H1 (cell line): ENCODE measurements around the gene DRGX. TPM values are rescaled to one million over a fixed set of nuclear protein-coding genes. Genes with fewer than 3 reads are reported as not detected.

Experiments used
- CTCF ChIA-PET: fragments of 300-600 bp; sonication (Branson Sonifier 250); formaldehyde crosslinking; loops from one replicate; lab custom pipeline; 2021; ENCODE audit not compliant: partially characterized antibody; lab: Charles Lee
- POLR2A ChIA-PET: fragments of 300-600 bp; sonication (Branson Sonifier 250); formaldehyde crosslinking; loops from one replicate; lab custom pipeline; 2021; ENCODE audit warnings: inconsistent platforms; ENCODE audit not compliant: partially characterized antibody; lab: Charles Lee
- DNase-seq, 2 experiments: peaks; one replicate each; pipeline versions ENCODE4 v3.0.0 to v3.0.0-alpha.2; 2010 to 2022; ENCODE audit warnings: low spot score in 2 of 2, low read depth in 1 of 2, mixed read lengths in 1 of 2
- FAIRE-seq: peaks from 2 replicates; lab custom pipeline; 2011; peaks lifted over from hg19 to GRCh38; lab: Jason Lieb, UNC
- H2AFZ ChIP-seq: 2 replicates; pipeline ENCODE4 v1.8.1; 2012; ENCODE audit warnings: low read length, inconsistent platforms
- H2AK5ac ChIP-seq: 2 replicates; pipeline ENCODE4 v1.6.1; 2013; ENCODE audit warnings: low read depth, low read length
- H2BK120ac ChIP-seq: replicated peaks from 2 replicates; pipeline ENCODE3; 2013; ENCODE audit warnings: low read depth, low read length, inconsistent platforms
- H2BK12ac ChIP-seq: 2 replicates; pipeline ENCODE4 v1.6.1; 2013; ENCODE audit warnings: low read depth, low read length
- H2BK15ac ChIP-seq: 2 replicates; pipeline ENCODE4 v1.6.1; 2013; ENCODE audit warnings: low read length
- H2BK20ac ChIP-seq: 2 replicates; pipeline ENCODE4 v1.6.1; 2013; ENCODE audit warnings: low read length
- H2BK5ac ChIP-seq: 2 replicates; pipeline ENCODE4 v1.6.1; 2013; ENCODE audit warnings: low read depth, low read length
- H3K14ac ChIP-seq: 2 replicates; pipeline ENCODE4 v1.6.1; 2013; ENCODE audit warnings: inconsistent platforms; ENCODE audit not compliant: insufficient read length
- H3K18ac ChIP-seq: 2 replicates; pipeline ENCODE4 v1.6.1; 2013; ENCODE audit warnings: low read length; ENCODE audit errors: extremely low read depth
- H3K23ac ChIP-seq: 2 replicates; pipeline ENCODE4 v1.6.1; 2013; ENCODE audit warnings: inconsistent platforms; ENCODE audit not compliant: insufficient read length
- H3K23me2 ChIP-seq: 2 replicates; pipeline ENCODE4 v1.6.1; 2013; ENCODE audit warnings: low read depth, low read length
- H3K27ac ChIP-seq: 2 replicates; pipeline ENCODE4 v1.6.1; 2011; ENCODE audit warnings: low read depth, low read length, inconsistent platforms
- H3K27me3 ChIP-seq, 4 experiments: replicated peaks in 1 of 4; 1 replicate in 1 of 4; 2 replicates in 3 of 4; pipeline versions ENCODE4 v1.6.1 to v1.8.1; 2011 to 2013; ENCODE audit warnings: low read length in 3 of 4, mild to moderate bottlenecking in 3 of 4, inconsistent platforms in 2 of 4, mixed read lengths in 2 of 4, moderate library complexity in 1 of 4; ENCODE audit not compliant: control insufficient read depth in 3 of 4, insufficient read depth in 3 of 4; ENCODE audit errors: extremely low read depth in 1 of 4
- H3K36me3 ChIP-seq, 4 experiments: 2 replicates each; pipeline versions ENCODE4 v1.6.1 to v1.8.1; 2011 to 2013; ENCODE audit warnings: mild to moderate bottlenecking in 4 of 4, low read length in 3 of 4, moderate library complexity in 2 of 4, control low read depth in 1 of 4, inconsistent platforms in 1 of 4; ENCODE audit not compliant: insufficient read depth in 4 of 4, control insufficient read depth in 2 of 4
- H3K4ac ChIP-seq: replicated peaks from 2 replicates; pipeline ENCODE3; 2013; ENCODE audit warnings: low read length, low read depth, mixed read lengths, inconsistent platforms; ENCODE audit not compliant: insufficient read length
- H3K4me1 ChIP-seq, 4 experiments: replicated peaks in 1 of 4; 1 replicate in 1 of 4; 2 replicates in 3 of 4; pipeline versions ENCODE4 v1.6.1 to v1.8.1; 2011 to 2013; ENCODE audit warnings: low read length in 3 of 4, inconsistent platforms in 2 of 4, mixed read lengths in 1 of 4; ENCODE audit not compliant: insufficient read depth in 4 of 4, control insufficient read depth in 3 of 4
- H3K4me2 ChIP-seq, 2 experiments: 2 replicates each; pipeline versions ENCODE4 v1.6.1 to v1.8.1; 2011 to 2013; ENCODE audit warnings: low read depth in 2 of 2, low read length in 2 of 2, control low read depth in 1 of 2, inconsistent platforms in 1 of 2, mild to moderate bottlenecking in 1 of 2; ENCODE audit not compliant: insufficient read depth in 1 of 2
- H3K4me3 ChIP-seq, 4 experiments: fragments of 200-600, 300-600 bp in 1 of 4; sonication (generic), shearing (Covaris generic), sonication (Bioruptor Twin) in 1 of 4; 2 replicates each; pipeline versions ENCODE4 v1.5.1 to v1.8.1; 2011 to 2016; ENCODE audit warnings: low read length in 4 of 4, low read depth in 3 of 4, control low read depth in 2 of 4, inconsistent platforms in 2 of 4, mild to moderate bottlenecking in 2 of 4, mixed read lengths in 1 of 4, moderate library complexity in 1 of 4; ENCODE audit not compliant: insufficient read depth in 2 of 4; ENCODE audit errors: extremely low read depth in 1 of 4
- H3K56ac ChIP-seq: replicated peaks from 2 replicates; pipeline ENCODE3; 2013; ENCODE audit warnings: low read depth, mild to moderate bottlenecking, mixed read lengths, low read length, inconsistent platforms; ENCODE audit not compliant: insufficient read length
- H3K79me1 ChIP-seq: 2 replicates; pipeline ENCODE4 v1.6.1; 2013; ENCODE audit warnings: low read depth, low read length, control low read depth
- H3K79me2 ChIP-seq, 2 experiments: 2 replicates each; pipeline versions ENCODE4 v1.6.1 to v1.8.1; 2012 to 2013; ENCODE audit warnings: low read length in 2 of 2, mild to moderate bottlenecking in 2 of 2, inconsistent platforms in 1 of 2; ENCODE audit not compliant: insufficient read depth in 2 of 2, control insufficient read depth in 1 of 2
- H3K9ac ChIP-seq, 4 experiments: replicated peaks in 1 of 4; 1 replicate in 1 of 4; 2 replicates in 3 of 4; pipeline versions ENCODE4 v1.6.1 to v1.8.1; 2011 to 2013; ENCODE audit warnings: low read depth in 3 of 4, low read length in 3 of 4, control low read depth in 2 of 4, mild to moderate bottlenecking in 2 of 4, moderate library complexity in 2 of 4, inconsistent platforms in 1 of 4; ENCODE audit errors: extremely low read depth in 1 of 4
- H3K9me3 ChIP-seq, 2 experiments: 2 replicates each; pipeline versions ENCODE4 v1.6.1 to v1.8.1; 2012 to 2013; ENCODE audit warnings: mild to moderate bottlenecking in 2 of 2, moderate library complexity in 2 of 2, control low read depth in 1 of 2, inconsistent platforms in 1 of 2, low read depth in 1 of 2, low read length in 1 of 2, mixed read lengths in 1 of 2; ENCODE audit not compliant: insufficient read depth in 2 of 2
- H4K20me1 ChIP-seq, 2 experiments: replicated peaks in 1 of 2; 2 replicates each; pipeline versions ENCODE3 to v1.8.1; 2011 to 2013; ENCODE audit warnings: inconsistent platforms in 2 of 2, low read length in 2 of 2, mild to moderate bottlenecking in 1 of 2; ENCODE audit not compliant: insufficient read depth in 2 of 2, control insufficient read depth in 1 of 2
- H4K5ac ChIP-seq: 2 replicates; pipeline ENCODE4 v1.6.1; 2013; ENCODE audit warnings: low read length, low read depth, mixed read lengths, inconsistent platforms; ENCODE audit not compliant: insufficient read length
- H4K8ac ChIP-seq: 2 replicates; pipeline ENCODE4 v1.8.0; 2013; ENCODE audit warnings: mild to moderate bottlenecking, moderate library complexity, low read length, inconsistent platforms; ENCODE audit not compliant: insufficient read depth; ENCODE audit errors: extremely low read depth
- H4K91ac ChIP-seq: replicated peaks from 2 replicates; pipeline ENCODE3; 2013; ENCODE audit warnings: low read length, mixed read lengths, inconsistent platforms; ENCODE audit not compliant: insufficient read length
- CEBPB ChIP-seq: IDR thresholded peaks from 2 replicates; pipeline ENCODE4 v1.6.1; 2012; ENCODE audit warnings: low read depth, low read length
- CREB1 ChIP-seq: IDR thresholded peaks from 2 replicates; pipeline ENCODE4 v1.6.1; 2012; ENCODE audit warnings: inconsistent platforms
- GABPA ChIP-seq: IDR thresholded peaks from 2 replicates; pipeline ENCODE4 v1.6.1; 2011; ENCODE audit warnings: mild to moderate bottlenecking, low read length, moderate library complexity, borderline replicate concordance; ENCODE audit not compliant: insufficient read depth
- POLR2AphosphoS5 ChIP-seq: IDR thresholded peaks from 2 replicates; pipeline ENCODE4 v1.6.1; 2011; ENCODE audit warnings: low read depth, low read length
- RNF2 ChIP-seq: fragments of 200-900, 300-1000 bp; sonication (generic); IDR thresholded peaks from 2 replicates; pipeline ENCODE4 v1.7.1; 2016; ENCODE audit warnings: borderline replicate concordance, low read depth, mild to moderate bottlenecking, antibody characterized with exemption, low read length; ENCODE audit not compliant: poor library complexity, severe bottlenecking; ENCODE audit errors: missing control alignments
- SIRT6 ChIP-seq: IDR thresholded peaks from one replicate; pipeline ENCODE4 v1.7.1; 2012; ENCODE audit warnings: low read length, inconsistent platforms
- SP1 ChIP-seq: IDR thresholded peaks from 2 replicates; pipeline ENCODE4 v1.6.1; 2011; ENCODE audit warnings: low read depth, low read length
- ZNF274 ChIP-seq: IDR thresholded peaks from 2 replicates; pipeline ENCODE4 v1.7.0; 2012; ENCODE audit warnings: low read length, borderline replicate concordance; ENCODE audit errors: extremely low read depth
- WGBS, 2 experiments: shearing (Covaris generic) in 1 of 2; methylation state at CpG; one replicate each; pipeline versions ENCODE4 v1.1.6 to v1.1.7; 2013 to 2015; ENCODE audit warnings: low lambda C conversion rate in 2 of 2, mixed read lengths in 2 of 2, inconsistent platforms in 1 of 2, low coverage in 1 of 2, missing lambda C conversion rate in 1 of 2; ENCODE audit not compliant: insufficient replicate concordance in 2 of 2, insufficient coverage in 1 of 2, insufficient read length in 1 of 2; ENCODE audit errors: extremely low coverage in 1 of 2, missing lambda C conversion rate in 1 of 2; 5-methylcytosine and 5-hydroxymethylcytosine counted together
- polyA plus RNA-seq, 7 experiments: library from polyadenylated mRNA; depleted of rRNA in 3 of 7; stranded (reverse) in 5 of 7; unstranded in 2 of 7; fragments of >200 nt in 5 of 7; fragments of 200-250 nt in 2 of 7; gene quantifications; 1 replicate in 5 of 7; 2 replicates in 1 of 7; 4 replicates in 1 of 7; pipeline versions ENCODE4 v1.2.1 to v1.2.3, GENCODE V29; 2011 to 2013; ENCODE audit warnings: missing spikeins in 2 of 7, mixed read lengths in 2 of 7
- total RNA-seq: library from RNA; stranded (reverse); fragmentation: NEBNext Ultra II Directional; extraction: Animal tissue kit (Norgen Biotek cat#: 25700); gene quantifications from 2 replicates; pipeline ENCODE4 v1.2.1, GENCODE V29; 2021
- TF ChIP-seq, protein P1 (sequence below): IDR thresholded peaks from 2 replicates; pipeline ENCODE4 v1.6.1; 2011; ENCODE audit warnings: low read depth, mild to moderate bottlenecking, low read length; ENCODE audit not compliant: insufficient read depth

The DRGX gene
- total and polyA plus RNA-seq, 2 of the 8 experiments (the other 6 are each of a cell fraction or from before 2014, with no cell fraction given), result not detected

DNA sequence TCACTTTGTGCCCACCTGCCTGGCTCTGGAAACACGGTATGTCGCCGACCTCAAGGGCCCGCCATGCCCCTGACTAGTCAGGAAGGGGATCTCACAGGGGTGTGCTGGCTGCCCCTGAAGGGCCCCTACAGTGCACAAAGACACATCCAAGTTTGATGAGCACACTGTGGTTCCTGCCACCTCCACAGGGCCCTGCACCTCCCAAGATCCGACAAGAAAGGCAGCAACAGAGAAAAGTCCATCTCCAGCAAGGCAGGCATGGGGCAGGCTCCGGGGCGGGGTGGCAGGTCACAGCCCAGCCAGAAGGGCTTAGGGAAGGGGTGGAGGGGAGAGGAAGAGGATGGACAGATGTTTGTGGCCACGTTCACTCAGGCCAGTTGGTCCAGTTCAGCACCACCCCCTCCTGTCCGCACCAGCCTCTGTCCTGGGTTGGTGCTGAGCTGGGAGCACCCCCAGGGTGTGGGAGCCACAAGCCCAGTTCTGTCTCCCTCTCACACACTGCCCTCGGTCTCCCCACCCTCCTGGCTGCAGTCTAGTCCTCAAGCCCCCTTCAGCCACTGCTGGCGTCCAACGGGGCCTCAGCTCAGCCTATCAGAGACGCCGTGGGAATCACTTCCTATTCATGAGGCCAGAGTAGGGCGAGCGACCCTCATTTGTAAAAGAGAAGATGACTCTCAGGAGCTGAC lies 11.5 kb downstream of the DRGX start:
- no peaks in the 10 kb centered on the region for H3K9me3 ChIP-seq
- no peak overlapping the region for H3K18ac ChIP-seq
- H3K79me1 ChIP-seq, result no peaks in the 10 kb centered on the region
- H2BK15ac ChIP-seq, result no peak overlapping the region
- H3K14ac ChIP-seq, result no peak overlapping the region
- FAIRE-seq, result no peak
- H2BK12ac ChIP-seq, result no peak overlapping the region
- TF ChIP-seq GABPA, result no peak
- TF ChIP-seq POLR2AphosphoS5, result no peak
- no peak for TF ChIP-seq CEBPB
- TF ChIP-seq SP1, result no peak
- no peak for TF ChIP-seq RNF2
- TF ChIP-seq, protein P1, sequence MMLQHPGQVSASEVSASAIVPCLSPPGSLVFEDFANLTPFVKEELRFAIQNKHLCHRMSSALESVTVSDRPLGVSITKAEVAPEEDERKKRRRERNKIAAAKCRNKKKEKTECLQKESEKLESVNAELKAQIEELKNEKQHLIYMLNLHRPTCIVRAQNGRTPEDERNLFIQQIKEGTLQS, result no peak
- no peak for TF ChIP-seq CREB1
- no peak for TF ChIP-seq ZNF274
- no peak for TF ChIP-seq SIRT6
- no peaks in the 10 kb centered on the region for H4K20me1 ChIP-seq
- H4K91ac ChIP-seq, result no peak overlapping the region
- no peak overlapping the region for H3K23ac ChIP-seq
- H2AFZ ChIP-seq, result no peak overlapping the region
- no peaks in the 10 kb centered on the region for H3K23me2 ChIP-seq
- no peak overlapping the region for H3K56ac ChIP-seq
- no peak overlapping the region for H2BK120ac ChIP-seq
- H3K4me2 ChIP-seq, result no peak overlapping the region
- no peaks in the 10 kb centered on the region for H3K79me2 ChIP-seq
- DNase-seq, result no peak
- no peak overlapping the region for H3K9ac ChIP-seq
- CTCF ChIA-PET, result interaction anchor here (0.9 to 4.9 kb wide), 6 partner anchors 10 to 127 kb away, joined by 3 to 30 read pairs (median 4); no protein-coding TSS in a partner anchor
- 88% methylated on average over 9 of the region's 16 CpGs; no CpG with 5 or more reads in 1 of the 2 experiments for WGBS, 2 experiments
- H3K27me3 ChIP-seq, result peaks cover 0 to under 1% (median 0%) of the 10 kb centered on the region in 4 experiments; a peak in 1 of 7 replicates
- H2AK5ac ChIP-seq, result no peak overlapping the region
- POLR2A ChIA-PET, result interaction anchor here (0.7 kb wide), 1 partner anchor 177 kb away, joined by 3 read pairs; no protein-coding TSS in a partner anchor
- no peak overlapping the region for H3K27ac ChIP-seq
- H3K4me1 ChIP-seq, result no peaks in the 10 kb centered on the region; a peak in 1 of 7 replicates
- H3K4ac ChIP-seq, result no peak overlapping the region
- no peak overlapping the region for H3K4me3 ChIP-seq
- H3K36me3 ChIP-seq, result no peaks in the 10 kb centered on the region
- H2BK20ac ChIP-seq, result no peak overlapping the region
- no peak overlapping the region for H2BK5ac ChIP-seq
- no peak overlapping the region for H4K5ac ChIP-seq
- H4K8ac ChIP-seq, result no peak overlapping the region
